ENCODE results near the gene RSPH3.
"Not testable (repeated sequence)": the region's sequence is repeated elsewhere in the genome, so short reads cannot be mapped to it uniquely, and the experiment has no call there.

RSPH3 gene

DNA sequence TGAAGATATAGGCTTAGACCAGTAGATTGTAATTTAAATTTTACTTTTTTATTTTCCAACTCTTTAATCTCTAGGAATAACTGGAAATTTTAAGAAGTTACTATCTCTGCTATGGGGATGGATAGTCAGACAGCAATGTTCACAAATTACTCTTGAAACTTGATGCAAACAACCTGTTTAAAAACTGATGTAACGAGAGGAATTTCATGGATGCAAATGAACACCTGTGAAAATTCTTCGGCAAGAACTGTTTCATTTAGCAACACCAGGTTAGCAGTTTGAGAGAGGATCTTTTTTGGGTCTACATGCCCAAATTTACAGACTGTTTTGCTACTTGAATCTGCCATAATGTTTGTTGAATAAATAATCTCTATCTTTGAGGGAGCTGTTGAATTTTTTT lies 20.0 kb upstream of the RSPH3 start:
- no peak for DNase-seq

DNA sequence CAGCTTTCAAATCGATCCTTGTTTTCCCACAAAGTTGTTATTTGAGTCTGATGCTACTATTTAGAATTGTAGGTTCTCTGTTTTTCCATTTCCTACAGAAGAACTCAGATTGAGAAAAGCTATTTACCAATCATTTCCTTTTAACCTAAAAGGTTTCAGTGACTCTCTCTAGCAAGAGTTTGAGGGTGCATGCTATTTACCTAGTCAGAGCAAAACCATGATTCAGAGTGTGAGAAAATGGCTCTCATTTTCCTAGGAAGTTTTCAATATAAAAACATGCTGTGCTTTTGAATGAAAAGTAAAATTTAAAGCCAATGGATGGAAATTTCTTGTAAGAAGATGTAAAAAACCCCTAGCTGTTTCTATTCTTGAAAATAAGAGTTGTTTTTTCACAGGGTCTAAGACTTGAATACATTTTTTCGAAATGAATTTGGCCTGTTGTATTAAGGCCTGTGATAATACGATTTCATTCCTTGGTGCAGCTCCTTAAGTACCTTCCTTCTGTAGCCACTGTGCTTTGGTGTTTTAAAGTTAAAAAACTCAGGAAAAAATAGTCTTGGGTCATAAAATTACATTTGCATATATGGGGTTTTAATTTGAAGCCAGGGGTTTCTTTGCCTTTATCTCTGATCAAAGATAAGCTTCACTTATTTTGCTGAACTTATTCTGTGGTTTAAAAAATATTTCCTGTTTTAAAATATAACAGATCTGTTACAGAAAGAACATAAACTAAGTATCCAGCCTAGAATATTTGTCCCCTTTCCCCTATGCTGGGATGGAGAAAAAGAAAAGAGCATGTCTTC lies 18.0 kb upstream of the RSPH3 start:
- DNase-seq = no peak

DNA sequence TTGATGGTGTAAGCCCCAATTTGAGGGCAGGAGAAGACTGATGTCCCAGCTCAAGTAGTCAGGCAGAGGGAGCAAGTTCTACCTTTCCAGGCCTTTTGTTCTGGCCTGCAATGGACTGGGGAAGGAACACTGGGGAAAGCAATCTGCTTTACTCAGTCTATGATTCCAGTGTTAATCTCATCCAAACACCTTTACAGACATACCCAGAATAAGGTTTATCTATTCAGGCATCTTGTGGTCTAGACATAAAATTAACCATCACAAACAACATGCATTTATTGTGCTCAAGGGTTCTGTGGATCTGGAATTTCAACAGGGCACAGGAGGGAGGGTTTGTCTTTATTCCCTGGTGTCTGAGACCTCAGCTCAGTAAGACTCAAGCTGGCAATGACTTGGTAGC lies 14.4 kb upstream of the RSPH3 start:
- no peak for DNase-seq

GRCh38 chr6:159013229-159013628 lies 13.2 kb upstream of the RSPH3 start:
- no peak for DNase-seq

DNA sequence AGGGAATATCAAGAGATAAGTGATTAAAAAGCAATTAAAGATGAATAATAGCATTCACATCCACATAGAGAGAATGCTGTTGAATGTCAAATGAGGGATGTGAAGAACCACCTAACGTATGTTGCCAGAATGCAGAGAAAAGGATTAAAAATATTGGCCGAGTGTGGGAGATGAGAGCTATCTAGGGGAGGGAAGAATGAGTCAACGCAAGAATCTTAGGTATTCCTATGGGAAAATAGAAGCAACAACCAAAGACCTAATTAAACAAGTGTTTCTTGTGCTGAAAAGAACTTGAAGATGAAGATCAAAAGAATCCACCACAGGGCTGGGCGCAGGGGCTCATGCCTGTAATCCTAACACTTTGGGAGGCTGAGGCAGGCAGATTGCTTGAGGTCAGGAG lies 12.2 kb upstream of the RSPH3 start:
- DNase-seq = no peak

- not testable (repeated sequence) for DNase-seq
Observed at GRCh38 chr6:159010037-159010612, 10.1 kb upstream of the RSPH3 start.

- no peak for DNase-seq
Observed at GRCh38 chr6:159008656-159009288, 8.8 kb upstream of the RSPH3 start.

DNA sequence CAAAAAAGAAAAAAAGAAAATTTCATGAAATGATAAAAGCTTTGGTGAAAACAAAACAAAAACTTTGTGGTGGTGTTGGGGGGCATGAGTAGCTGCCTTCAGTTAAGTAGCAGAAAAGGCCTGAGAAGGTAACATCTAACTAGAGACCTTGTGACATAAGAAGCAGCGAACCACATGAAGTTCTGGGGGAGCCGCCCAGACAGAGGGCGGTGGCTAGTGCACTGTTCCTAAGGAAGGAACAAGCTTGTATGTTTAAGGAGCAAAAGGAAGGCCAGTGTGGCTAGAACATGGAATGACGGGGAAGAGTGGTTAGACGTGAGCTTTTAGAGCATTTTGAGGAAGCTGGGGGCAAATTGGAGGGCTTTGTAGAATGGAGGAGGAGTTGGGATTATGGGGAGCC lies 7.5 kb upstream of the RSPH3 start:
- DNase-seq = no peak

DNA sequence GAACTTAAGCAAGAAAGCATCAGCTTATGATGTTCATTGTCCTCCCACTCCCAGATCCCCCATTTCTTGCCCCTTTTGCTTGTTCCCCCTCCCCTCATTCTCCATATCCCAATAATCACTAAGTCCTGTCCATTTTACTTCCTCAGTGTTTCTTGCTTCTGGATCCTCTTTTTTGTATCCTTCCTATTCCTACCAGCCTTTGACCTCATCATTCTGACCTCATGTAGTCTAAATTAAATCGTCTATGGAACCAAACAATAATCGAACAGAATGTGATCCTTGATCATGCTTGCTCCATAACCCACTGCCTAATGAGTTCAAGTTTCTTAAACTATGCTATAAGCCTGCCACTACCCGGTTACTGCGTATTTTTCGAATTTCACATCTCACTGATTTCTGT lies 5.4 kb upstream of the RSPH3 start:
- no peak for DNase-seq

DNA sequence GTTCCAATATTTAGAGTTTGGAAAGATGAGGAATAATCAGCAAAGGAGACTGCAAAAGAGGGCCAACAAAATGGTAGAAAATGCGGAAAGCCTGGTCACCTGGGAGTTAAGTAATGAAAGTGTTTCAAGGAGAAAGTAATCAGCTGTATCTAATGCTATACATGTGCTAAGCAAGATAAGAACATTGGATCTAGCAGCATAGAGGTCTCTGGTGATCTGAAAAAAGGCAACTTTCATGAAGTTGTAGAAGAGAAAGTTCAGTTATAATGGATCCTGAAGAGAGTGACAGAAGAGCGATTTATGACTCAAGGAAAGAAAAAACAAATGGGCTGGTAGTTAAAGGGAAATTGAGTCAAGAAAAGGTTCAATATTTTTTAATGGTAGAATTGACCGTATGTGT lies 4.6 kb upstream of the RSPH3 start:
- no peak for DNase-seq

GRCh38 chr6:159002432-159003155 lies 2.6 kb upstream of the RSPH3 start:
- DNase-seq = no peak

DNA sequence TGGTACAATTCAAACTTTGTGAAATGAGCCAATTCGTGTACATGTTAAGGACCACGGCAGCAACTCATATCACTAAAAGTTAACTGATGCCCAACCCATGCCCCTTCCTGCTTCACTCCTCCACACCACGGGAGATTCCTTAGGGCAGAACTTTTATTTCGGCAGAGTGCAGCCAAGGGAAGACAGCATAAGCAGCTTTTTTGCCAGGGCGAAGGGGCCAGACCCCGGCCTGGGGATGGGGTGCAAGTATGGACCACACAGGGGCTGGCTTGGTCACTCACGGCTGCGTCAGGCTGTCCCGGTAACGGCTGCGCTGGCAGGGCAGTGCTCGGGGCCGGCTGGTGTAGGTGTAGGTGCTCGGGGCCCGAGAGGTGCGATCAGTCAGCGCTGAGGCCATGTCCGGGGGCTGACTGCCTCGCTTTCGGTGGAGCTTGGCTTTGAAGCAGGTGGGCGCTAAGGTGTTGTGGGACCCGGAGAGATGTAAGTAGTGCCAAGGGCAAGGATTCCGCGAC lies 792 bp downstream of the RSPH3 start:
- DNase-seq = no peak

GRCh38 chr6:158996856-158997255 lies 3.1 kb downstream of the RSPH3 start:
- no peak for DNase-seq

DNA sequence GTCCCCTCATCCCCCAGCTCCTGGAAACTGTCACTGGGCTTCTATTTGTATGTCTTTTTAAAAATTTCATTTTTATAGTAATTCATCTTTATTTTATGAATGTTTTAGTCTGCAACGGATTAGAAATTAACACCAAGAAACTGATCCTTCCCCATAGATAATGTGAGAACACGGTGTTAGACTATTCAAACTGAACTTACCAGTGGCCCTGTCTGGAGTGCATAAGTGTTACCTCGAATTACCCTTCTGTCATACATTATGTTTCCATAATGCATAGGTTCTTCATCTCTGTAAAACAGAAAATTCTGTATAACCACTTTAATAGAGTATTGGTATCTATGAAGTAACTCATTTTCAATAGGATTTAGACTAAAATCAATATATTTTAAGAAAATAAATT lies 6.4 kb downstream of the RSPH3 start:
- no peak for DNase-seq

DNA sequence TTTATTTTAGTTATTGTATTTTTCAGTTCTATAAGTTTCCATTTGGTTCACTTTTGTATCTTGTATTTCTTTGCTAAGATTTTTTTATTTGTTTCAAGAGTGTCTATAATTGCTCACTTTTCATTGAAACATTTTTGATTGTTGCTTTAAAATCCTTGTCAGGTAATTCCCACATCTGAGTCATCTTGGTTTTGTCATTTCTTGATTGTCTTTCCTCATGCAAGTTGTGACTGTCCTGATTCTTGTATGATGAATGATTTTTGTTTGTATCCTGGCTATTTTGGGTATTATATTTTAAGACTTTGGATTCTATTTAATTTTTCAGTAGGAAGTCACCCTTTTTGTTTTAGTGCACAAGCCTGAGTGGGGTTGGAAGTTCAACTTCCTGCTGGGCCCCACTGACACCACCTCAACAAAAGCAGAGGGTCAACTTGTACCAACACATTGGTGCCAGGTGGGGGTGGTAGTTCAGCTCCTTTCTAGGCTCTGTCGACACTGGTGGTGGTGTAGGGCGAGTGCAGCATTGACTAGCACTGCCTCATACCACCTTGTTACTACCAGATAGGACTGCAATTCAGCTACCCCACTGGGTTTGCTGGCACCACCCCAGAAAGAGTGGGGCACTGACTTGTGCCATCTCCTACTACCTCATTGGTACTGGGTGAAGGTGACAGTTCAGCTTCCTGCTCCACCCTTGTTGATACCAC lies 8.8 kb downstream of the RSPH3 start:
- no peak for DNase-seq

- DNase-seq = not testable (repeated sequence)
Observed at GRCh38 chr6:158989711-158990110, 10.3 kb downstream of the RSPH3 start.

GRCh38 chr6:158988477-158988876 lies 11.5 kb downstream of the RSPH3 start:
- DNase-seq = no peak

DNA sequence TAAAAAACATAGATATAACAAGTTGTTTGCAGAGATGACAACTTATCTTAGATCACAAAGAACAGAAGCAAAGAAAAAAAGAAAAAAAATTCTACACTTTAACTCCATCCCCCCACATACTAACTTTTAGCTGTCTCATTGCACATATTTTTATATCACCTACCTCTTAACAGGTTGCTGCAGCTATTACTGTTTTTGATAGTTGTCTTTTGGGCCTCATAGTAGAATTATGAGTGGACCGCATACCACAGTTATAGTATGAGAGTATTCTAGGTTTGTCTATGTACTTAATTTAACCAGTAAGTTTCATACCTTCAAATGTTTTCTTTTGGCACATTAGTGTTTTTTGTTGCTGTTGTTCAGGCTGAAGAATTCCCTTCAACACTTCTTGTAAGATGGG lies 12.3 kb downstream of the RSPH3 start:
- no peak for DNase-seq

GRCh38 chr6:158978757-158979156 lies 21.2 kb downstream of the RSPH3 start:
- DNase-seq = no peak

DNA sequence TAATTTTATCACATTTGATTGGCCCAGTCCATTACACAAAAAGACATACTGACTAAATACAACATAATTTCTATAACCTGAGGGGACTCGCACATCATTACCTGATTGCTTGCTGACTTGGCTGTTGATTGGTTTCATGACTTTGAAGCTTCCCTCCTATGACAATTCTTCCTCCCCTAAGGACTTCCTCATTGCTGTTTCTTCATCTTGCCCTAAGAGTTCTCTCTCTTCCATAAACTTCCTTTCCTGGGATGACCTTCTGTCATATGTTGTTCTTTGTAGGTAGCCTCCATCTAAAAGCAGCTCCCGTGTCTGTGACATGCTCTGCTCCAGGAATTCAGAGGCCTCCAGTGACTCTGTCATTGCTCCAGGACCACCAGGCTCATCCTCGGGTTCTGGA lies 22.6 kb downstream of the RSPH3 start:
- no peak for DNase-seq

DNA sequence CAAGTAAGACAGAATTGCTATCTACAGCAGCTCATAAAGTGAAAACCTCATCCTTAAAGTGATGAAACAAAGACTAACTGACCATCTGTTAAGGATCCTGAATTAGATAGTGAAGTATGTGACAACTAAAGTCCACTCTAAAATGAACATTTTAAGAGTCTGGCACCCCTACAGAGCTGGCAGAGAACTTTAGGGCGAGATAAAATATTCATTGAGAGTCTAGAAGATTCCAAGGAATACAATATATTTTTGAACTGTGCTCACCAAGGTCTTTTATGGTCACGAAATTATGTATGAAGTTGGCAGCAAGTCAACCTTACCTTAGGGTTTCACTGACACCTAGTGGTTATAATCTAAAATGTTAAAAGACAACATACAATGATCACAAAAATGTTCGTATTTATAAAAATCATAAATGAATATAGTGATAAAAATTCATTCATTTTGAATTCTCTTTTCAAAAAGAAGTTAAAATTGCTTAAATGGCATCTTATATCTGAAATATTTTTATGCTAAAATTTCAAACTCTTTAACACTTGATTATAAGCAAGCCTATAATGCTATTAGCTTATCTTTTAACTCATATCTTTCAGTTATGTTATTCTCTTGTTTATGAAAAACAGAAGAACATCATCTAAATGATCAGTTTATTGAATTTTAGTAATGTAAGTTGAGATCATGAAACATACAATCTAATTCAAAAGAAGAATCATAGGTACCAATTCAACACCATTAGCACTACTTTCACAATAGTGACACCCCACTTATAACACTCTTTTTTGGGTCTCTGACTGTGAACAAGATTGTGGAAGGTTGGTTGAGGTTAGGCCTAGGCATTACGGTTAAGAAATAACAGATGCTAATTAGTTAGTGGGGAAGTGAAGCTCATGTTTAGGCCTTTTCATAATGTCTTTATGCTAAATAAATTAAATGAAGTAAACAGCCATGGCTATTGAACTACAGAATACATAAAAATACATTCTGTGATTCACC lies 27.5 kb downstream of the RSPH3 start:
- no peak for DNase-seq

All from activated CD4-positive, alpha-beta T cell treated with anti-CD3 and anti-CD28 coated beads, Interleukin-2, amount 50 U/mL, for 1 hour (primary cell).